ENCODE measurements around the gene UBE2QL1. TPM values are rescaled to one million over a fixed set of nuclear protein-coding genes. Genes with fewer than 3 reads are reported as not detected.

UBE2QL1 gene
- total and polyA plus RNA-seq, 2 of the 8 experiments (the other 6 are each of a cell fraction or from before 2014, with no cell fraction given) = 0.43 to 0.65 TPM

DNA sequence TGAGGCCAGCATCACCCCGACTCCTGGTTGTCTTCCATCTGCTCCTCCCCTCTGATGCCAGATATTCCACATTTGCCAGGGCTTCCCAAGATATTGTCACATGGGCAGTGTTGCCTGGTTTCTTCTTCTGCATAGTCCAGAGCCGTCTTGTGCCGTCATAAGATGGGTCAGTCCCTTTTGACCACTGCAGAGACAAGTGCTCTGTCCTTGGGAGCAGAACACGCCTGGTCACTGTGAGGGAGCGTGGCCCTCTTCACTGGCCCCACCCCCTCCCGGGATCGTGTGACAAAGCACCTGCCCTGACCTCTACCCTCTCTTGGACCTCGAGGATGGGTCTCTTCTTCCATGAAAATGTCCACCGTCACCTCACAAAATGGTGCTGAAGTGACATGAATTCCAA is 41.6 kb downstream of the UBE2QL1 start:
- ChIA-PET CTCF (ENCODE audit: partially characterized antibody) (no interaction called here), POLR2A (ENCODE audit: partially characterized antibody) (no interaction called here)
- Histone ChIP-seq H2BK5ac (ENCODE audit: low read depth, low read length) (no peak overlapping the region), H3K79me2 (ENCODE audit: control insufficient read depth in 1 of 2, insufficient read depth in 2 of 2, low read length in 2 of 2) (no peaks in the 10 kb centered on the region), H3K4me1 (replicated peaks in 1 of 4; ENCODE audit: control insufficient read depth in 3 of 4, insufficient read depth in 4 of 4, low read length in 3 of 4) (peaks cover 8 to 13% (median 11%) of the 10 kb centered on the region in 4 experiments), H2AFZ (ENCODE audit: low read length) (no peak overlapping the region), H3K4me3 (ENCODE audit: extremely low read depth in 1 of 4, insufficient read depth in 2 of 4, low read depth in 3 of 4, low read length in 4 of 4) (no peak overlapping the region), H4K20me1 (replicated peaks in 1 of 2; ENCODE audit: control insufficient read depth in 1 of 2, insufficient read depth in 2 of 2, low read length in 2 of 2) (peaks cover 0 to 1% of the 10 kb centered on the region in 2 experiments), H3K23ac (ENCODE audit: insufficient read length) (no peak overlapping the region), H4K8ac (ENCODE audit: extremely low read depth, insufficient read depth, low read length) (no peak overlapping the region), H4K5ac (ENCODE audit: insufficient read length, low read depth, low read length) (no peak overlapping the region), H3K9ac (replicated peaks in 1 of 4; ENCODE audit: extremely low read depth in 1 of 4, low read depth in 3 of 4, low read length in 3 of 4) (no peak overlapping the region), H3K36me3 (ENCODE audit: control insufficient read depth in 2 of 4, insufficient read depth in 4 of 4, low read length in 3 of 4) (no peaks in the 10 kb centered on the region), H3K27me3 (replicated peaks in 1 of 4; ENCODE audit: control insufficient read depth in 3 of 4, extremely low read depth in 1 of 4, insufficient read depth in 3 of 4, low read length in 3 of 4) (peaks cover 1 to 10% (median 8%) of the 10 kb centered on the region in 4 experiments; a peak in 5 of 7 replicates), H2BK120ac (replicated peaks; ENCODE audit: low read depth, low read length) (no peak overlapping the region), H3K14ac (ENCODE audit: insufficient read length) (no peak overlapping the region), H3K56ac (replicated peaks; ENCODE audit: insufficient read length, low read depth, low read length) (no peak overlapping the region), H4K91ac (replicated peaks; ENCODE audit: insufficient read length, low read length) (no peak overlapping the region), H3K4ac (replicated peaks; ENCODE audit: insufficient read length, low read depth, low read length) (no peak overlapping the region), H2AK5ac (ENCODE audit: low read depth, low read length) (no peak overlapping the region), H2BK20ac (ENCODE audit: low read length) (no peak overlapping the region), H2BK15ac (ENCODE audit: low read length) (no peak overlapping the region), H3K9me3 (ENCODE audit: insufficient read depth in 2 of 2, low read depth in 1 of 2, low read length in 1 of 2) (no peaks in the 10 kb centered on the region), H3K18ac (ENCODE audit: extremely low read depth, low read length) (no peak overlapping the region), H3K4me2 (ENCODE audit: insufficient read depth in 1 of 2, low read depth in 2 of 2, low read length in 2 of 2) (no peak overlapping the region), H3K23me2 (ENCODE audit: low read depth, low read length) (no peaks in the 10 kb centered on the region; the same call in 1 of the 2 replicates), H3K27ac (ENCODE audit: low read depth, low read length) (no peak overlapping the region), H3K79me1 (ENCODE audit: low read depth, low read length) (no peaks in the 10 kb centered on the region), H2BK12ac (ENCODE audit: low read depth, low read length) (no peak overlapping the region)
- 92% methylated on average over 9 of the region's 9 CpGs; no CpG with 5 or more reads in 1 of the 2 experiments for WGBS, 2 experiments (ENCODE audit: extremely low coverage in 1 of 2, insufficient coverage in 1 of 2, insufficient read length in 1 of 2, insufficient replicate concordance in 2 of 2, low coverage in 1 of 2, low lambda C conversion rate in 2 of 2, missing lambda C conversion rate in 1 of 2)
- FAIRE-seq (no peak), DNase-seq (ENCODE audit: low read depth in 1 of 2, low spot score in 2 of 2) (no peak)
- TF ChIP-seq TAF7 (optimal IDR thresholded peaks at IDR 0.05; ENCODE audit: borderline replicate concordance, low read depth, low read length) (no peak), CEBPB (IDR thresholded peaks at IDR 0.05; ENCODE audit: low read depth, low read length) (no peak), ZNF274 (IDR thresholded peaks at IDR 0.05; ENCODE audit: borderline replicate concordance, extremely low read depth, low read length) (no peak)

Measured in H1 (cell line).